ENCODE results near the gene ATG7.
"Not testable (repeated sequence)": the region's sequence is repeated elsewhere in the genome, so short reads cannot be mapped to it uniquely, and the experiment has no call there.

The ATG7 gene

GRCh38 chr3:11255537-11255936 lies 16.7 kb upstream of the ATG7 start:
- not testable (repeated sequence) for DNase-seq

DNA sequence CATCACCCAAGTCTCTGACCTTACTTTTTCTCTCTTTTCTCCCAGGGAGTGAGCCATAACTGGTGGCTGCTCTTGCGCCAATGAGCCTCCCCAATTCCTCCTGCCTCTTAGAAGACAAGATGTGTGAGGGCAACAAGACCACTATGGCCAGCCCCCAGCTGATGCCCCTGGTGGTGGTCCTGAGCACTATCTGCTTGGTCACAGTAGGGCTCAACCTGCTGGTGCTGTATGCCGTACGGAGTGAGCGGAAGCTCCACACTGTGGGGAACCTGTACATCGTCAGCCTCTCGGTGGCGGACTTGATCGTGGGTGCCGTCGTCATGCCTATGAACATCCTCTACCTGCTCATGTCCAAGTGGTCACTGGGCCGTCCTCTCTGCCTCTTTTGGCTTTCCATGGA lies 13.2 kb upstream of the ATG7 start:
- DNase-seq: no peak

DNA sequence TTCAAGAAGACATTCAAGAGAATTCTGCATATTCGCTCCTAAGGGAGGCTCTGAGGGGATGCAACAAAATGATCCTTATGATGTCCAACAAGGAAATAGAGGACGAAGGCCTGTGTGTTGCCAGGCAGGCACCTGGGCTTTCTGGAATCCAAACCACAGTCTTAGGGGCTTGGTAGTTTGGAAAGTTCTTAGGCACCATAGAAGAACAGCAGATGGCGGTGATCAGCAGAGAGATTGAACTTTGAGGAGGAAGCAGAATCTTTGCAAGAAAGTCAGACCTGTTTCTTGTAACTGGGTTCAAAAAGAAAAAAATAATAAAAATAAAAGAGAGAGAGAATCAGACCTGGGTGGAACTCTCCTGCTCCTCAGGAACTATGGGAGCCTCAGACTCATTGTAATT lies 11.7 kb upstream of the ATG7 start:
- no peak for DNase-seq

DNA sequence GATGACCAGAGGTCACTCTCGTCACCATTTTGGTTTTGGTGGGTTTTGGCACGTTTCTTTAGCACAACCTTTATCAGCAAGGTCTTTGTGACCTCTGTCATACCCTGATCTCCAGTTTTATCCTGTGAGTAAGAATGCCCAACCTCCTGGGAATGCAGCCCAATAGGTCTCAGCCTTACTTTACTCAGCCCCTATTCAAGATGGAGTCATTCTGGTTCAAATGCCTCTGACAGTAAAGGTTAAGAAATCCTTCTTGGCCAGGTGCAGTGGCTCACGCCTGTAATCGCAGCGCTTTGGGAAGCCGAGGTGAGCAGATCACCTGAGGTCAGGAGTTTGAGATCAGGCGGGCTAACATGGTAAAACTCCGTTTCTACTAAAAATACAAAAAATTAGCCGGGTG lies 3.2 kb upstream of the ATG7 start:
- no peak for DNase-seq

- DNase-seq: no peak
Observed at GRCh38 chr3:11272906-11273574, 843 bp downstream of the ATG7 start.

DNA sequence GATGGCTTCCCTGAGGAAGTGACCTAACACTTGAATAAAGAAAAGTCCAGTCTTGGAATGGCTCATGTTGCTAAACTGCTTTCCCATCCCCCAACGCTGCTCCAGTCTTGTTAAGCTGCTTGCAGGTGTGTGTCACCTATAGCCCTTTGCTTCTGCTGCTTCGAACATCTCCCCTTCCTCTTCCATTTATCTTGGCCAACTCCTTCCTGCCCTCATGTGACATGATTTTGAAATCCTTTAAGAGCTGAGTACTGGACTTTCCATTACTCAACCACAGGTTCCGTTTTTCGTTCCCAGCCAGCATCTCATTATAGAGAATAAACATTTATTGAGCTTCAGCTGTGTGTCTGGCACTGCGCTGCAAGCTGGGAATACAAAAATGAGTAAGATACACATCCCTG lies 1.7 kb downstream of the ATG7 start:
- DNase-seq: no peak

GRCh38 chr3:11274566-11275142 lies 2.5 kb downstream of the ATG7 start:
- DNase-seq: no peak

DNA sequence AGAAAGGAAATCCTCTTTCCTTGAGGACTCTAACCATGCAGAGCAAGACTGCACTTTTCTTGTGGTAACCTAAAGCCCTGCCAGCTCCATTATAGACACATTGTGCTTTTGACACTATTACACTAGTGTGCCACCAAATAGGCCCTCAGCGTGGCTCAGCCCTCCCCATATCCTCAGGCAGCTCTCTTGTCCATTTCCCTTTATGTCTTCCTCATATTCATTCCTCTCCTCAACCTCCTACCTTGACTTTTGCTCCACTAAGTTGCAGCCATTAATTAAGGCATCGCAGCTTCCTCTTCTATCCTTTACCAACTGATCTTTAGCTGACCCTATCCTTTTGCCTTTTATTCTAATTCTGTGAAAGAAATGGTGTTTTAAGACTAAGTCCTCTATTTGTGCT lies 3.7 kb downstream of the ATG7 start:
- DNase-seq: no peak

- DNase-seq: no peak
Observed at GRCh38 chr3:11276901-11277300, 4.7 kb downstream of the ATG7 start.

DNA sequence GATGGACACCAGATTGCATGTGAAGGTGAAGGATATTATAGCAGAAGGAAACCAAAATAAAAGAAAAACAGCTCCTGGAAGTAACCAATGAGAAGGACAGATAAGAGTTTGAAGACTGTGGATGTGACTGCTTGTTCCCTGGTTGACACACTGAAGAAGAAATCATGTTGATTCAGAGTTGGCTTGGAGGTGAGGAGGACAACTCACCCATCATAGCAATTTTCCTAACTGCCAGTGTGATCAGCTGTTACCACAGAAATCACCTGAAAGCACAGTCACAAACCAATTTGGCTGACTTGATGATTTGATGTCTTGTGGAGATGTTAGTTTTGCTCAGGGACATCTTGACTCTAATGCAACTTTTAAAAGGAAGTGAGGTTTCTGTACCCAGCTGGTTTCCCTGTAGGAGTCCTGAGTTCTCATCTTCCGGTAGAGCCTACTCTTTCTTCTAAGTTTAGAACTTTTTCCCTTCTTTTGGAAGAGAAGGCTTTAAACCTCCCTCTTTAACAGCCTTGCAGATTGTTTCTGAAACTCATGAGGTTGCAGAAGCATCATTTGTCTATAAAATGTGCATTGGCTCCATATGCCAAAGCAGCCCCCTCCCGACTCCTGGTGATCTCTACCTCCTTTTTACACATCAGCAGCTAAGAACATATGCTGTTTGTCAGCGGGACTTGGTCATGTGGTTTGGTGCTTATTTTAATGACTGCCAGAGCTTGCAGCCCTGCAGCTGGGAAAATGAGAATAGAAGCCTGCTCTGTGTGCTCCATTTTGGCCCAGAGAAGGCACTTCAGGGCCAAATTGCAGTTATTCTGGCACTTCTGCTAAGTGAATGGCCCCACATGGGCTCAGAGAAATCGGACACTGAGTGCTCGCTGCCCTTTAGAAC lies 10.3 kb downstream of the ATG7 start:
- no peak for DNase-seq

DNA sequence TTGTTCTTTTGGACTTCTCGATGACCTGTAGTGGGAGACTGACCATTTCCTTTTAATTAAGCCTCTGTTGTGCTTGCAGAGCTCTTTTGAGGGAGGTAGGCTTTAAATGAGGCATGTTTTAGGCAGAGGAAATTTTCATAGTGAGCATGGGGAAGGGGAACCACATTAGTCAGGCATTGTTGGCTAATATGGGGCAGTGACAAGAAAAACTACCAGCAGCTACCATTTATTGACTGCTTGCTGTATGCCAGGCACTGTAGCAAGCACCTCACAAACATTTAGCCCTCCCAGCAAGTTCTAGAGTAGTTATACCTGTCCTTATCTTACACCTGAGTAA lies 10.9 kb downstream of the ATG7 start:
- no peak for DNase-seq

DNA sequence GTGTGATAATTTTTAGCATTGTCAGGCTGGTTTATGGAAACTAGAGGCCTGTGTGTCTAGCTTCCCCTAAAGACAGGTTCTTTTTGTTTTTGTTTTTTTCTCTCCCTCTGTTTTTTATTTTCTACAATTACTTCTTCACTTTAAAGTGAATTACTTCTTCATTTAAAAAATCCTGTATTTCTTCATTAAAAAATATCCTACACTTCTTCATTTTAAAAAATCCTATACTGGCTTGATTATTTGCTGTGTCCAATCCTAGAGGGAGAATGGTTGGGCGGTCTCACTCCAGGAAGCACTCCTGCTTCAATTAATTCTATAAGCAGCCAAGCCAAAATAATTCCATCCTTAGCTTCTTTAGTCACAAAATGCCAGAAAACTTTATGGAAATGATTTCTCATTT lies 11.8 kb downstream of the ATG7 start:
- DNase-seq: no peak

DNA sequence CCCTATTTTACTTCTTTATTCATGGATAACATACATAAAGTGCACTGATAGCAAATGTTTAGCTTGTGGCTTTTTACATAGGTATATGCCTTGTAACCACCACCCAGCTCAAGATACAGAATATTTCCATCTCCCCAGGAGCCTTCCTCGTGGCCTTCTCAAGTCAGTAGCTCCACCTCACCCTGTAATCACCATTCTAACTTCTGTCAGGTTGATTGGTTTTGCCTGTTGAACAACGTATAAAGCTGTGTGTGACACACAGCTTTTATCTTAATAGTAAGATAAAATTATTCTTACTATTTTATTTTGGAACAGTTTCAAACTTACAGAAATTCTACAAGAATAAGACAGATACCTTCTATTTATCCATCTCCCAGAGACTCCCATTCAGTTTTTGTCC lies 13.3 kb downstream of the ATG7 start:
- no peak for DNase-seq

- no peak for DNase-seq
Observed at GRCh38 chr3:11287404-11287803, 15.2 kb downstream of the ATG7 start.

GRCh38 chr3:11288021-11288491 lies 15.9 kb downstream of the ATG7 start:
- no peak for DNase-seq

GRCh38 chr3:11288786-11289637 lies 16.8 kb downstream of the ATG7 start:
- no peak for DNase-seq

DNA sequence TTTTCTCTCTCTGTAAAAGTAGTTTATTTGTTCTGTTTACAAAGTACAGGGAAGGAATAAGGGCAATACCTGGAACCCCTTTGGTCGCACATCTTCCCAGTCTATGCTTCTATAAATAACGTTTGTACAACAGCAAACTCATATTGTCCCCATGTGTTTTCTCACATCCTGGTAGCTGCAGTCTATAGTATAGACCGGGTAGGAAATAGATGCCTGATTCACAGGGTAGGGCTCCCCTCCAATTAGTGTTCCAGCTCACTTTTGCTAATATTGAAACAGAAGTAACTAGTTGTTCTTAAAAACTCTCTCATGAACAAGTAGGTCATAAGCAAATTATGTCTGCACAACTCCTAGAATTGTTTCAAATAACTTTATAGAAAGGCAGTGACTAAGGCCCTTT lies 17.7 kb downstream of the ATG7 start:
- no peak for DNase-seq

DNA sequence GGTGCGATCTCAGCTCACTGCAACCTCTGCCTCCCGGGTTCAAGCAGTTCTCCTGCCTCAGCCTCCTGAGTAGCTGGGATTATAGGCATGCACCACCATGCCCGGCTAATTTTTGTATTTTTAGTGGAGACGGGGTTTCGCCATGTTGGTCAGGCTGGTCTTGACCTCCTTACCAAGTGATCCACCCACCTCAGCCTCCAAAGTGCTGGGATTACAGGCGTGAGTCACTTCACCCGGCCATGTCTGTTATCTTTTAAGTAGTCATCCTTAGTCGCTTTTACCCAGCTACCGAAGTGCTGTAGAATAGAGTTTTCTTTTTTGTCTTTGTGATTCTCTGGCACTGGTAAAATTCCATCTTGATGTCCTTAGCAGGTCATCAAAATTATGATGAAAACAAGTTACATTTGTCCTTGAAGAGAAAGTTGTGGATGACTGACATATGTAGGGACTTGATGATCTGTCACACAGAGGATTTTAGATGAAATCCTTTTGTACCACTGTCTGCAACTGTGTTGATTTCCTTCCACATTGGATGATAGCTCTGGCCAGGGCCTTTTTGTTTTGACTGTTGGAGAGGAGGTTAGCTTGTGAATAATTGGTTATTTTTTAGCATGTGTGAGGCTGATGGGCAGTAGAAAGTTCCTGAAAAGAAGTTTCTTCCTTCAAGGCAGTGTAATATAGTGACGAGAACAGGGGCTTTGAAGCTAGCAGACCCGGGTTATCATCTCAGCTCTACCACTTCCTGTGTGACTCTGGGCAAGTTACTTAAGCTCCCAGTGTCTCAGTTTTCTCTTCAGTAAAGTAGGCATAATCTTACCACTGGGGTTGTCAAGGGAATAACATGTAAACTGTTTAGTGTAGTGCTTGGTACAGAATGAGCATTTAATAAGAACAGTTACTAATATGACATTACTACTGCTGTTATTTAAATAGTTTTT lies 18.8 kb downstream of the ATG7 start:
- DNase-seq: no peak

DNA sequence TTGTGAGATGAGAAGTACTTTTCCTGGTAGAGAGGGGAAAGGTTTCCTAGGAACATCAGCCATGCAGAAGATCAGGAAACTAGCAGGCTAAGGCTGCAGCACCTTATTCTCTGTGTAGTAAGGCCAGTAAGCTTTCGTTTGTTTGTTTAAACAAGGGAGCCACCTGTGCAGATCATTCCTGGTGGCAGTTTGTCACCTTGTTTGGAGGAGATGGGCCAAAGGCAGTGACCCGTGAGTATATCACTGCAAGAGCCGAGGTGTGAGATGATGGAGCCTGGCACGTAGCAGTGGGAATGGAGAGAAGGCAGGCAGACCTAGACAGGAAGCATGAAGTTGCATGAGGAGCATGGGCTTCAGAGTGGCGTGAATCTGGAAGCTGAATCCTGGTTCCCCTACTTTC lies 19.6 kb downstream of the ATG7 start:
- no peak for DNase-seq

- DNase-seq: no peak
Observed at GRCh38 chr3:11297126-11297525, 24.9 kb downstream of the ATG7 start.

DNA sequence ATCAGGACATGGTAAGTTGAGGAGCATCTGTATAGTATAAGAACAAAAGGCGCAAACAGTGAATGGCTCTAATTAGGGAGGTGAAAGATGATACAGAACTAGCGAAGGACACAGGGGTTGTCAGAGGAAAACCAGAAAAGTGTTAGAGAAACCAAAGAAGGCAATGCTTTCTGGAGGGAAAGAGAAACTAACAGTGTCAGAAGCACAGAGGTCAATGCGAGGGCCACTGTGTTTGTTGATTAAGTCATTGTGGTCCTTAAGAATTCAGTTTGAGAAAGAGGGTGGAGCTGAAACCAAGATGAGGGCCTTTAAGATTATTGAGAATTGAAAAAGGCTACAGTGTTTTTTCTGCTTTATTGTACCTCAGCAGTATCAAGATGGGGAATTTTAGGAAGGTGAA lies 28.8 kb downstream of the ATG7 start:
- DNase-seq: no peak

DNA sequence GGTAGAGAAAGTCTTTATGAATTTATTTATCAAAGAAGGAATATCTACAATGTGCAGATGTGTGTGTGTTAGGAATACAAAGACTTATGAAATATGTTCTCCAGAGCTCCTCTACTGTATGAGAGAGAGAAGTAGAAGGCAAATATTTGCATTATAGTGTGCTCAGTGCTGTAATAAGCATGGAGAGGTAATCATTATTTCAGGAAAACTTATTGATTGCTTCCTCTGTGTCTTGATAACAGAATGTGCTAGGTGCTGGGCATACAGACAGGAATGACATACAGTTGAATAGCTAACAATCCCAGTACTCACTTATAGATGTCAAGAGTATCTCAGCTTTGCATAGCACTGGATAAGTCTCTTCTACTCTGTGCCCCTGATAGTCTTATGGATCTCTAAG lies 30.2 kb downstream of the ATG7 start:
- DNase-seq: no peak
